ENCODE measurements around the gene EPS8L2. TPM values are rescaled to one million over a fixed set of nuclear protein-coding genes. Genes with fewer than 3 reads are reported as not detected.

EPS8L2 gene
- total and polyA plus RNA-seq, 2 of the 13 experiments (the other 11 are each of a cell fraction or from before 2014, with no cell fraction given): 89.3 to 416 TPM

- TF ChIP-seq, protein P1, sequence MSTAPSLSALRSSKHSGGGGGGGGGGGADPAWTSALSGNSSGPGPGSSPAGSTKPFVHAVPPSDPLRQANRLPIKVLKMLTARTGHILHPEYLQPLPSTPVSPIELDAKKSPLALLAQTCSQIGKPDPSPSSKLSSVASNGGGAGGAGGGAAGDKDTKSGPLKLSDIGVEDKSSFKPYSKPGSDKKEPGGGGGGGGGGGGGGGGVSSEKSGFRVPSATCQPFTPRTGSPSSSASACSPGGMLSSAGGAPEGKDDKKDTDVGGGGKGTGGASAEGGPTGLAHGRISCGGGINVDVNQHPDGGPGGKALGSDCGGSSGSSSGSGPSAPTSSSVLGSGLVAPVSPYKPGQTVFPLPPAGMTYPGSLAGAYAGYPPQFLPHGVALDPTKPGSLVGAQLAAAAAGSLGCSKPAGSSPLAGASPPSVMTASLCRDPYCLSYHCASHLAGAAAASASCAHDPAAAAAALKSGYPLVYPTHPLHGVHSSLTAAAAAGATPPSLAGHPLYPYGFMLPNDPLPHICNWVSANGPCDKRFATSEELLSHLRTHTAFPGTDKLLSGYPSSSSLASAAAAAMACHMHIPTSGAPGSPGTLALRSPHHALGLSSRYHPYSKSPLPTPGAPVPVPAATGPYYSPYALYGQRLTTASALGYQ (CRISPR knock-in tag; IDR thresholded peaks at IDR 0.05): 0 out of 2 replicates have a peak, but pooled peaks have one; percentile 19
- TF ChIP-seq, protein P2, sequence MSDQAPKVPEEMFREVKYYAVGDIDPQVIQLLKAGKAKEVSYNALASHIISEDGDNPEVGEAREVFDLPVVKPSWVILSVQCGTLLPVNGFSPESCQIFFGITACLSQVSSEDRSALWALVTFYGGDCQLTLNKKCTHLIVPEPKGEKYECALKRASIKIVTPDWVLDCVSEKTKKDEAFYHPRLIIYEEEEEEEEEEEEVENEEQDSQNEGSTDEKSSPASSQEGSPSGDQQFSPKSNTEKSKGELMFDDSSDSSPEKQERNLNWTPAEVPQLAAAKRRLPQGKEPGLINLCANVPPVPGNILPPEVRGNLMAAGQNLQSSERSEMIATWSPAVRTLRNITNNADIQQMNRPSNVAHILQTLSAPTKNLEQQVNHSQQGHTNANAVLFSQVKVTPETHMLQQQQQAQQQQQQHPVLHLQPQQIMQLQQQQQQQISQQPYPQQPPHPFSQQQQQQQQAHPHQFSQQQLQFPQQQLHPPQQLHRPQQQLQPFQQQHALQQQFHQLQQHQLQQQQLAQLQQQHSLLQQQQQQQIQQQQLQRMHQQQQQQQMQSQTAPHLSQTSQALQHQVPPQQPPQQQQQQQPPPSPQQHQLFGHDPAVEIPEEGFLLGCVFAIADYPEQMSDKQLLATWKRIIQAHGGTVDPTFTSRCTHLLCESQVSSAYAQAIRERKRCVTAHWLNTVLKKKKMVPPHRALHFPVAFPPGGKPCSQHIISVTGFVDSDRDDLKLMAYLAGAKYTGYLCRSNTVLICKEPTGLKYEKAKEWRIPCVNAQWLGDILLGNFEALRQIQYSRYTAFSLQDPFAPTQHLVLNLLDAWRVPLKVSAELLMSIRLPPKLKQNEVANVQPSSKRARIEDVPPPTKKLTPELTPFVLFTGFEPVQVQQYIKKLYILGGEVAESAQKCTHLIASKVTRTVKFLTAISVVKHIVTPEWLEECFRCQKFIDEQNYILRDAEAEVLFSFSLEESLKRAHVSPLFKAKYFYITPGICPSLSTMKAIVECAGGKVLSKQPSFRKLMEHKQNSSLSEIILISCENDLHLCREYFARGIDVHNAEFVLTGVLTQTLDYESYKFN (CRISPR knock-in tag; conservative IDR thresholded peaks at IDR 0.05): peak; percentile 45; the same call in 1 of the 2 replicates
- TF ChIP-seq, protein P3, sequence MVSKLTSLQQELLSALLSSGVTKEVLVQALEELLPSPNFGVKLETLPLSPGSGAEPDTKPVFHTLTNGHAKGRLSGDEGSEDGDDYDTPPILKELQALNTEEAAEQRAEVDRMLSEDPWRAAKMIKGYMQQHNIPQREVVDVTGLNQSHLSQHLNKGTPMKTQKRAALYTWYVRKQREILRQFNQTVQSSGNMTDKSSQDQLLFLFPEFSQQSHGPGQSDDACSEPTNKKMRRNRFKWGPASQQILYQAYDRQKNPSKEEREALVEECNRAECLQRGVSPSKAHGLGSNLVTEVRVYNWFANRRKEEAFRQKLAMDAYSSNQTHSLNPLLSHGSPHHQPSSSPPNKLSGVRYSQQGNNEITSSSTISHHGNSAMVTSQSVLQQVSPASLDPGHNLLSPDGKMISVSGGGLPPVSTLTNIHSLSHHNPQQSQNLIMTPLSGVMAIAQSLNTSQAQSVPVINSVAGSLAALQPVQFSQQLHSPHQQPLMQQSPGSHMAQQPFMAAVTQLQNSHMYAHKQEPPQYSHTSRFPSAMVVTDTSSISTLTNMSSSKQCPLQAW (CRISPR knock-in tag; IDR thresholded peaks at IDR 0.05): no peak
- peak; percentile 89 for TF ChIP-seq POGK (CRISPR knock-in tag; conservative IDR thresholded peaks at IDR 0.05)
- no peak for TF ChIP-seq TRIM24 (CRISPR knock-in tag; IDR thresholded peaks at IDR 0.05)
- peak; percentile 87; the same call in 1 of the 2 replicates for TF ChIP-seq LBX2 (CRISPR knock-in tag; IDR thresholded peaks at IDR 0.05; ENCODE audit: borderline replicate concordance)
- no peak for TF ChIP-seq MXD4 (CRISPR knock-in tag; IDR thresholded peaks at IDR 0.05)
- TF ChIP-seq ZNF891 (CRISPR knock-in tag; IDR thresholded peaks at IDR 0.05): peak; percentile 77
- peak; percentile 54 for TF ChIP-seq HNRNPK (IDR thresholded peaks at IDR 0.05; ENCODE audit: low read depth, low read length, poor library complexity, severe bottlenecking)
- peak; percentile 45; the same call in 1 of the 2 replicates for TF ChIP-seq ZBTB38 (CRISPR knock-in tag; IDR thresholded peaks at IDR 0.05)
- peak; percentile 54; the same call in 1 of the 2 replicates for TF ChIP-seq MEF2D (CRISPR knock-in tag; IDR thresholded peaks at IDR 0.05)
- no peak for TF ChIP-seq NFE2L2 (IDR thresholded peaks at IDR 0.05; ENCODE audit: low read length)
- TF ChIP-seq AGO2 (optimal IDR thresholded peaks at IDR 0.05; ENCODE audit: low read depth, low read length): peak; percentile 97
- peak; percentile 83; the same call in 1 of the 2 replicates for TF ChIP-seq ZNF790 (CRISPR knock-in tag; IDR thresholded peaks at IDR 0.05; ENCODE audit: borderline replicate concordance)
- no peak for TF ChIP-seq NONO (IDR thresholded peaks at IDR 0.05)
- TF ChIP-seq NONO (CRISPR knock-in tag; conservative IDR thresholded peaks at IDR 0.05): peak; percentile 91
- TF ChIP-seq CCDC6 (CRISPR knock-in tag; IDR thresholded peaks at IDR 0.05): peak; percentile 97
- peak; percentile 92 for TF ChIP-seq ZNF639 (CRISPR knock-in tag; conservative IDR thresholded peaks at IDR 0.05)
Measured at GRCh38 chr11:695538-696248, 10.3 kb upstream of the EPS8L2 start, which contains the start of gene TMEM80 (continued).

Measured in HepG2 (cell line).